Muscle of leg (tissue), 11 donors: ENCODE measurements around the gene TSPAN31. TPM values are rescaled to one million over a fixed set of nuclear protein-coding genes. Genes with fewer than 3 reads are reported as not detected.

Experiments
- DNase-seq: peaks from one replicate; pipeline ENCODE4 v3.0.0; 2013
- H3K27ac ChIP-seq: one replicate; pipeline ENCODE4 v1.5.1; 2013; ENCODE audit warnings: mild to moderate bottlenecking, low read length, control low read depth
- H3K27me3 ChIP-seq: one replicate; pipeline ENCODE4 v1.6.1; 2013; ENCODE audit warnings: low read length; ENCODE audit not compliant: control insufficient read depth, insufficient read depth
- H3K36me3 ChIP-seq: one replicate; pipeline ENCODE4 v1.6.1; 2013; ENCODE audit warnings: low read length; ENCODE audit not compliant: control insufficient read depth, insufficient read depth
- H3K4me1 ChIP-seq: one replicate; pipeline ENCODE4 v1.6.1; 2013; ENCODE audit warnings: low read length; ENCODE audit not compliant: control insufficient read depth, insufficient read depth
- H3K4me3 ChIP-seq: one replicate; pipeline ENCODE4 v1.5.1; 2013; ENCODE audit warnings: low read length, control low read depth
- H3K9me3 ChIP-seq: replicated peaks from 2 replicates; pipeline ENCODE4 v1.6.1; 2013; ENCODE audit warnings: low read depth, low read length; ENCODE audit not compliant: control insufficient read depth
- WGBS: methylation state at CpG from one replicate; pipeline ENCODE4 v1.1.5; 2013; ENCODE audit warnings: missing lambda C conversion rate; ENCODE audit not compliant: insufficient coverage; 5-methylcytosine and 5-hydroxymethylcytosine counted together
- polyA plus RNA-seq, 8 donors: library from polyadenylated mRNA; unstranded; fragments of 120-200 nt; gene quantifications; one replicate each; pipeline versions ENCODE4 v1.2.1 to v1.2.3, GENCODE V29; 2013; ENCODE audit warnings: inconsistent platforms in 1 of 8, low replicate concordance in 1 of 8; ENCODE audit not compliant: insufficient read length in 8 of 8, insufficient read depth in 1 of 8
- total RNA-seq: library from RNA; stranded (reverse); fragments of 120-200 nt; gene quantifications from one replicate; pipeline ENCODE4 v1.2.4, GENCODE V29; 2013

Gene TSPAN31
- total and polyA plus RNA-seq, 9 donors = 26.3 to 52.5 (median 45.0) TPM

DNA sequence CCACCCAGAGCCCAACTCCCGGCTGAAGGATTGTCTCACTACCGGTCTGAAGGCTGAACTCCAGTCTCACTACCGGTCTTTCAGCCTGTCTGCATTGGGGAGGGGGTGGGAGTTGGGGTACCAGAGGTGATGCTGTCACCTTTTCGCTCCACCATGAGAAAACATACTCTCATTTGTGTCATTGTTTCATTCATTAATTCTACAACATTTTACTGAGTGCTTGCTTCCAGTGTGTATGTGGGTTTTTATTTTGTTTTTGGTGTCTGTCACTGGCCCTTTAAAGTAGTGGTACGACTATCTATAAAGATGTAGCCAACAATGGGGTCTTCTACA lies 7.8 kb downstream of the TSPAN31 start:
- Histone ChIP-seq H3K4me1 (peaks cover 32% of the 10 kb centered on the region), H3K9me3 (no peaks in the 10 kb centered on the region), H3K27ac (peak overlapping the region; percentile 29), H3K36me3 (peaks cover 35% of the 10 kb centered on the region), H3K4me3 (peak overlapping the region; percentile 84), H3K27me3 (peaks cover 14% of the 10 kb centered on the region)
- DNase-seq = no peak
- WGBS = no CpG with 5 or more reads among the region's 5 CpGs

GRCh38 chr12:57753756-57754337 lies 9.0 kb downstream of the TSPAN31 start:
- no peak for DNase-seq
- H3K9me3 ChIP-seq = no peaks in the 10 kb centered on the region
- H3K27me3 ChIP-seq = peaks cover 14% of the 10 kb centered on the region
- peaks cover 36% of the 10 kb centered on the region for H3K36me3 ChIP-seq
- WGBS = 21% methylated on average over 1 of the region's 1 CpG
- H3K27ac ChIP-seq = no peak overlapping the region
- peaks cover 32% of the 10 kb centered on the region for H3K4me1 ChIP-seq
- H3K4me3 ChIP-seq = no peak overlapping the region

DNA sequence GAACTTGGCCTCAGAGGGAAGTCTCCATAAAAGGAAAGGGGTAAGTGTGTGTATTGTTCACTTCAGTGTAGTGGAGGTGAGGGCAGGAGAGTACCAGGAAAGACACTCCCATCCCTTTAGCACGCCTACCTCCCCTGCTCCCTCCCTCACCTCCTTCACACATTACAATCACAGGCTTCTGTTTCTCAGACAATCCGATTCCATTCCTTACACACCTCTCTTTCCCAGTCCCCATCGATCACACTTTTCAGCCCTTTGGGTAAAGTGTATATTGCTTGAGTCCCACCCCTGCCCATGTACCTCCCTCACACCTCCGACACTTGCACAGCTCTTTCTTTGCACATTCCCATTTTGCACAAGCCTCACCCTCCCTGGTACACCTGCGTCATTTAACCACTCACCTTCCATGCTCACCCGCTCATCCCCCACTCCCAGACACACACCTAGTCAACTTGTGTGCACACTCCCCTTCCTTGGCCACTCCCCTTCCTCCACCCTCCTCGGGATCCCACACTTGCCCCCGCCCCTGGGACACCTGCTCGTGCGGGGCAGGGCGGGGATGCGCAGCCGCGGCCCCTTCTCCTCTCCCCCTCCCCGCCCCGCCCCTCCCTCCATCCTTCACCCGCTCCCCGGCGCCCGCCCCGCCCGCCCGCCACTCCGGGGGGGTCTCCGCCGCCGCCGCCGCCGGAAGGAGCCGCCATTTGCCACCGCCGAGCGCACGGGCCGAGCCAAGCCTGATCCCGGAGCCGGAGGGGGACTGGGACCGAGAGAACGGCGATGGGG lies 9.8 kb downstream of the TSPAN31 start, which contains the start of gene MARCHF9:
TSS of gene MARCHF9 (plus strand) at position 693 of the 783 bp plus-strand sequence. CDS start 426 bp downstream, outside the sequence.
- H3K27me3 ChIP-seq = peaks cover 14% of the 10 kb centered on the region
- peaks cover 32% of the 10 kb centered on the region for H3K36me3 ChIP-seq
- peaks cover 32% of the 10 kb centered on the region for H3K4me1 ChIP-seq
- no peak within 1 kb of the TSS for H3K27ac ChIP-seq
- WGBS = 1% methylated on average over 29 of the region's 41 CpGs
- DNase-seq = peak; percentile 65
- peak within 1 kb of the TSS; percentile 45 for H3K4me3 ChIP-seq
- no peaks in the 10 kb centered on the region for H3K9me3 ChIP-seq

GRCh38 chr12:57755194-57755453 lies 10.3 kb downstream of the TSPAN31 start:
- no CpG with 5 or more reads among the region's 34 CpGs for WGBS
- no peaks in the 10 kb centered on the region for H3K9me3 ChIP-seq
- H3K4me3 ChIP-seq = peak overlapping the region; percentile 45
- peaks cover 14% of the 10 kb centered on the region for H3K27me3 ChIP-seq
- peaks cover 32% of the 10 kb centered on the region for H3K4me1 ChIP-seq
- peaks cover 29% of the 10 kb centered on the region for H3K36me3 ChIP-seq
- no peak overlapping the region for H3K27ac ChIP-seq
- DNase-seq = no peak

GRCh38 chr12:57755454-57756372 lies 10.9 kb downstream of the TSPAN31 start:
- WGBS = under 1% methylated on average over 59 of the region's 76 CpGs
- no peaks in the 10 kb centered on the region for H3K9me3 ChIP-seq
- H3K27me3 ChIP-seq = peaks cover 14% of the 10 kb centered on the region
- H3K27ac ChIP-seq = no peak overlapping the region
- peaks cover 23% of the 10 kb centered on the region for H3K36me3 ChIP-seq
- peaks cover 31% of the 10 kb centered on the region for H3K4me1 ChIP-seq
- DNase-seq = peak; percentile 49
- H3K4me3 ChIP-seq = peak overlapping the region; percentile 45

GRCh38 chr12:57756406-57757341 lies 11.8 kb downstream of the TSPAN31 start:
- peaks cover 21% of the 10 kb centered on the region for H3K4me1 ChIP-seq
- peaks cover 14% of the 10 kb centered on the region for H3K27me3 ChIP-seq
- peaks cover 17% of the 10 kb centered on the region for H3K36me3 ChIP-seq
- no peak for DNase-seq
- no peak overlapping the region for H3K27ac ChIP-seq
- no peaks in the 10 kb centered on the region for H3K9me3 ChIP-seq
- WGBS = 15% methylated on average over 9 of the region's 22 CpGs
- no peak overlapping the region for H3K4me3 ChIP-seq

GRCh38 chr12:57757771-57758170 lies 12.9 kb downstream of the TSPAN31 start:
- no peaks in the 10 kb centered on the region for H3K9me3 ChIP-seq
- H3K27ac ChIP-seq = no peak overlapping the region
- H3K27me3 ChIP-seq = peaks cover 15% of the 10 kb centered on the region
- 86% methylated on average over 3 of the region's 4 CpGs for WGBS
- H3K36me3 ChIP-seq = peaks cover 17% of the 10 kb centered on the region
- H3K4me3 ChIP-seq = no peak overlapping the region
- peaks cover 17% of the 10 kb centered on the region for H3K4me1 ChIP-seq
- no peak for DNase-seq

DNA sequence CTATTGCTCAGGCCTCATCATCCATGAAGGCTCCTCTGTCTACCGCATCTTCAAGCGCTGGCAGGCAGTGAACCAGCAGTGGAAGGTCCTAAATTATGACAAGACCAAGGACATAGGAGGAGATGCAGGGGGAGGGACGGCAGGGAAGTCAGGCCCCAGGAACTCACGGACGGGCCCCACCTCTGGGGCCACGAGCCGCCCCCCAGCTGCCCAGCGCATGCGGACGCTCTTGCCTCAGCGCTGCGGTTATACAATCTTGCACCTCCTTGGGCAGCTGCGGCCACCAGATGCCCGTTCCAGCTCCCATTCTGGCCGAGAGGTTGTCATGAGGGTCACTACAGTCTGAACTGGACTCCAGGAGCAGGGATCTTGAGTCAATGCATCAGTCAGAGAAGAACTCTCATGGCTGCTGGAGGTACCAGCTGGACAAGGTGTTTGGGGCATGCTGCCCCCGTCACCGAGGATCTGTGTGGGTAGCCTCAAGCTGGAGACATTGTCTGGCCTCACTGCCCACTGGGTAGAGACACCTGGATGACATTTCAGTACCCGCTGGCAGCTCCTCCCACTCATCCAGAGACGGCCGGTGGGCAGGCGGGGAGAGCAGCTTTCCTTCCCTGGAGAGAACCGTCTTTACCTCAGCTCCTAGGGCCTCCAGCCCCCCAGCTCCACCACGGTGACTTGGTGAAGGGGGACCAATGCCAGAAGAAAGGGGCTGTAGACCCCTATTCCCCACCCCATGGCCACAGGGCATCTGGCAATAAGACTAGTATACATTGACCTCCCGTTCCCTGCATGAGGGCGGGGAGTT lies 13.9 kb downstream of the TSPAN31 start:
- Histone ChIP-seq H3K27me3 (peaks cover 25% of the 10 kb centered on the region), H3K36me3 (peaks cover 17% of the 10 kb centered on the region), H3K9me3 (no peaks in the 10 kb centered on the region), H3K27ac (no peak overlapping the region), H3K4me1 (peaks cover 15% of the 10 kb centered on the region), H3K4me3 (no peak overlapping the region)
- WGBS = 87% methylated on average over 20 of the region's 25 CpGs
- DNase-seq = no peak
